Mesothelial cell of epicardium (in vitro differentiated cells): Measurements from ENCODE around the gene SACM1L. TPM values are rescaled to one million over a fixed set of nuclear protein-coding genes. Genes with fewer than 3 reads are reported as not detected.
A peak's percentile ranks its signal among the peaks of the same experiment; 100 is the strongest.

Source experiments
- DNase-seq, 2 experiments: peaks; one replicate each; pipeline ENCODE4 v3.0.0; 2021; ENCODE audit warnings: low spot score in 2 of 2; ENCODE audit not compliant: unreplicated experiment in 2 of 2
- H3K27ac Mint-ChIP-seq: 2 replicates; pipeline ENCODE4 v1.8.0; 2021; ENCODE audit warnings: mixed read lengths
- H3K27me3 Mint-ChIP-seq: 2 replicates; pipeline ENCODE4 v1.8.0; 2021; ENCODE audit warnings: low read depth, mixed read lengths
- H3K36me3 Mint-ChIP-seq: 2 replicates; pipeline ENCODE4 v1.8.0; 2021; ENCODE audit warnings: mixed read lengths
- H3K4me1 Mint-ChIP-seq: 2 replicates; pipeline ENCODE4 v1.8.0; 2021; ENCODE audit warnings: mixed read lengths
- H3K4me3 Mint-ChIP-seq: 2 replicates; pipeline ENCODE4 v1.8.0; 2021; ENCODE audit warnings: mild to moderate bottlenecking, moderate library complexity, mixed read lengths
- H3K9me3 Mint-ChIP-seq: 2 replicates; pipeline ENCODE4 v1.8.0; 2021; ENCODE audit warnings: mixed read lengths
- total RNA-seq: library from RNA; stranded (reverse); gene quantifications from 3 replicates; pipeline ENCODE4 v1.2.1, GENCODE V29; 2021
- TF ChIP-seq, protein P1 (sequence below): fragments of 200-600 bp; sonication (generic); IDR thresholded peaks from one replicate; pipeline ENCODE4 v1.5.0; 2021; ENCODE audit warnings: antibody characterized with exemption; ENCODE audit not compliant: unreplicated experiment

Gene SACM1L
- total RNA-seq, 1 donor from 2014 or later, result 51.8 TPM

DNA sequence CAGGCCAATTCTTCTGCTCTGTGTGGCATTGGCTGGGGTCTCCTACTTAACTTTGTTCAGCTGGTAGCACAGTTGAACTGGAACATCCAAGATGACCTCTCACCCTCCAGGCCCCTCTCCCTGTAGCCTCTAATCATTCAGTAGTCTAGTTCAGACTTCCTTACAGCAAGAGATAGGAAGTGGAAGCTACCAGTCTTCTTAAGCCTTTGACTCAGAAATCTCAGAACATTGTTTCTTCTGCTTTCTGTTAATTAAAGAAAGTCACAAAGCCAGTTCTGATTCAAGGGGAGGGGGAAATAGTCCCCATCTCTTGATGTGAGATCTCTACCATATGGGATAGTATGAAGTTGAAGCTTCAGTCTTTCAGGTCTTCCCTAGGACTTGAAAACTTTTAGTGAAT, 18.8 kb upstream of the SACM1L start:
- Mint-ChIP-seq H3K4me1 (peaks cover 14% of the 10 kb centered on the region), H3K4me3 (no peak overlapping the region), H3K9me3 (no peaks in the 10 kb centered on the region), H3K36me3 (peaks cover 38% of the 10 kb centered on the region), H3K27me3 (no peaks in the 10 kb centered on the region), H3K27ac (no peak overlapping the region)
- TF ChIP-seq, protein P1, sequence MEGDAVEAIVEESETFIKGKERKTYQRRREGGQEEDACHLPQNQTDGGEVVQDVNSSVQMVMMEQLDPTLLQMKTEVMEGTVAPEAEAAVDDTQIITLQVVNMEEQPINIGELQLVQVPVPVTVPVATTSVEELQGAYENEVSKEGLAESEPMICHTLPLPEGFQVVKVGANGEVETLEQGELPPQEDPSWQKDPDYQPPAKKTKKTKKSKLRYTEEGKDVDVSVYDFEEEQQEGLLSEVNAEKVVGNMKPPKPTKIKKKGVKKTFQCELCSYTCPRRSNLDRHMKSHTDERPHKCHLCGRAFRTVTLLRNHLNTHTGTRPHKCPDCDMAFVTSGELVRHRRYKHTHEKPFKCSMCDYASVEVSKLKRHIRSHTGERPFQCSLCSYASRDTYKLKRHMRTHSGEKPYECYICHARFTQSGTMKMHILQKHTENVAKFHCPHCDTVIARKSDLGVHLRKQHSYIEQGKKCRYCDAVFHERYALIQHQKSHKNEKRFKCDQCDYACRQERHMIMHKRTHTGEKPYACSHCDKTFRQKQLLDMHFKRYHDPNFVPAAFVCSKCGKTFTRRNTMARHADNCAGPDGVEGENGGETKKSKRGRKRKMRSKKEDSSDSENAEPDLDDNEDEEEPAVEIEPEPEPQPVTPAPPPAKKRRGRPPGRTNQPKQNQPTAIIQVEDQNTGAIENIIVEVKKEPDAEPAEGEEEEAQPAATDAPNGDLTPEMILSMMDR, result no peak
- no peak for DNase-seq

DNA sequence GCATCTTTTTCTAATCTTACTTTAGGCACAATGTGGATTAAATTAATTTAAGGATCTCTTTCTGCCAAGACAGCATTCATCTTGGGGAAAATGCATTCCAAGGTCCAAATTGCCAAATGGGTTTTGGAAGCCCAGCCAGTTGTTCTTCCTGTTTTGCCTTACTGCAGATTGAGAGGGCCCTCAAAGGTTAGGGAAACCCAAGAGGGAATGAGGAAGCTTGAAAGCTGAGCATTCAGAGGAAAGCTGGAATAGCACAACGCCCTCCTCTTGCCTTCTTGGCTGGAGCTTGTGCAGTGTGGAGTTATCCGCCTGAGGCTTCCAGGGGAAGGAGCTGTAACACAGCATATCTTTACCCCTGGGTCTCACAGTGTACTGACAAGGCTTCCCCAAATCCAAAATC, 18.2 kb upstream of the SACM1L start:
- Mint-ChIP-seq H3K36me3 (peaks cover 38% of the 10 kb centered on the region), H3K9me3 (no peaks in the 10 kb centered on the region), H3K4me1 (peaks cover 14% of the 10 kb centered on the region), H3K4me3 (no peak overlapping the region), H3K27me3 (no peaks in the 10 kb centered on the region), H3K27ac (no peak overlapping the region)
- TF ChIP-seq, protein P1, result no peak
- DNase-seq, result no peak

DNA sequence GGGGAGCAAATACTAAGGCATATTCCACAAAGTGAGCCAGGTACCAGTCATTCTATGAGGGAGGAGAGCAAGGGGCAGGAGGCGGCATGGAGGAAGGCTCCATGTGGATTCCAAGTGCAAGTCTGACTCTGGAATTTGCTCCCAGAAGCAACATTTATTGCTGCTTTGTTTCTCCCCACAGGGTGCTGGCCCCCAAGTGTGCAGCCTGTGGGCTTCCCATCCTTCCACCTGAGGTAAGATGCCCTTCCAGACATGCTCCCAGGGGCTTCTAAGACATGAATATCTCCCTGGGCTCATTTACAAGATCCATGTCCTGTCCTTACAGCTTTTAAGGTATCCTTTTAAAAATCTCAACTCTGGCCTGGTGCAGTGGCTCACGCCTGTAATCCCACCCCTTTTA, 15.9 kb upstream of the SACM1L start:
- DNase-seq, result no peak
- Mint-ChIP-seq H3K27ac (no peak overlapping the region), H3K4me1 (peaks cover 15% of the 10 kb centered on the region), H3K27me3 (no peaks in the 10 kb centered on the region), H3K4me3 (no peak overlapping the region), H3K9me3 (no peaks in the 10 kb centered on the region), H3K36me3 (peaks cover 34% of the 10 kb centered on the region)
- TF ChIP-seq, protein P1, result no peak

DNA sequence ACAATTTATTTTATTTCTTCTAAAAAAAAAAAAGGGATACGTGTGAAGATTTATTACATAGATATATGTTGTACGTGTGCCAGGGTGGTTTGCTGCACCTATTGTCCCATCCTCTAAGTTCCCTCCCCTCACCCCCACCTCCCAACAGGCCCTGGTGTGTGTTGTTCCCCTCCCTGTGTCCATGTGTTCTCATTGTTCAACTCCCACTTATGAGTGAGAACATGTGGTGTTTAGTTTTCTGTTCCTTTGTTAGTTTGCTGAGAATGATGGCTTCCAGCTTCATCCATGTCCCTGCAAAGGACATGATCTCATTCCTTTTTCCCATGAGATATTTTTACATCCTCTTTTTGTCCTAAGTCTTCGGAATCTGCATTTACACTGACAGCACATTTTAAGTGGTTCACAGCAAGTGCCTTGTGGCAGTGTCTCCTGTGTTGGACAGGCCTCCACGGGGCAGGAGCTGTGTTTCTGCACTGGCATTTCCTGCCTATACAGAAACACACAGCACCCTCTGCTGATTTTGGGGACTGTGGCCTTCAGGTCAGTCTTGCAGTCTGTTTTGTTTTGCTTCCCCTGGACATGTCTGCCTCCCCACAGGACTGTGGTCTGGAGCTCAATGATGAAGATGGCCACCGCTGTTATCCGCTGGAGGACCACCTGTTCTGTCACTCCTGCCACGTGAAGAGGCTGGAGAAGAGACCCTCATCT, 12.7 kb upstream of the SACM1L start:
- DNase-seq, result no peak
- Mint-ChIP-seq H3K4me1 (peaks cover 15% of the 10 kb centered on the region), H3K9me3 (no peaks in the 10 kb centered on the region), H3K27ac (peak overlapping the region; percentile 21), H3K27me3 (no peaks in the 10 kb centered on the region), H3K36me3 (peaks cover 22% of the 10 kb centered on the region), H3K4me3 (no peak overlapping the region)
- TF ChIP-seq, protein P1, result no peak

DNA sequence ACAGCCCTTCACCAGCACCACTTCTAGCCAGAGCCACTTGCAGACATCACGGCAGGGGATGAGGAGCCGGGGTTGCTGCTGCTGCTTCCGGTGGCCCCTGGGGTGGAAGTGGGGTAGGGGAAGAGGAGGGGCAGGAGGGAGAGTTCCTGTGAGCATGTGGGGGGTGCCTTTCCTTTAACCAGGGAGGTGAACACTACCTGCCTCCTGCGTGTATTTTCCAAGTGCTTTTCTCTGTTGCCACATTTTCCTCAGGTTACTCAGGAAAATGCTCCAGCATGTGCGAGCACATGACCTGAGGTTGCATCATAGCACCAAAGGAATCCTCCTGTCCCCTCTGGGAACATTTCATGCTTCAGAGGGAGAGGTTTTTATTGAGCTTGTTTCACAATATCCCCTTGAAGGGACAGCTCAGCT, 12.2 kb upstream of the SACM1L start:
- no peak for DNase-seq
- H3K4me1 Mint-ChIP-seq, result peaks cover 15% of the 10 kb centered on the region
- TF ChIP-seq, protein P1, result no peak
- no peak overlapping the region for H3K4me3 Mint-ChIP-seq
- H3K27me3 Mint-ChIP-seq, result no peaks in the 10 kb centered on the region
- H3K36me3 Mint-ChIP-seq, result peaks cover 20% of the 10 kb centered on the region
- no peaks in the 10 kb centered on the region for H3K9me3 Mint-ChIP-seq
- H3K27ac Mint-ChIP-seq, result peak overlapping the region; percentile 21
